Measurements from ENCODE around the gene TMEM54.

Gene TMEM54

GRCh38 chr1:32883338-32884031, 17.7 kb downstream of the TMEM54 start:
- in situ Hi-C loops (cut with MboI; ENCODE audit: low sequenced_read_pairs, unreplicated experiment), result no loop called here
- TF ChIP-seq CTCF (IDR thresholded peaks at IDR 0.05; ENCODE audit: borderline replicate concordance, control extremely low read depth, extremely low read depth, insufficient read depth, missing control alignments), result no peak
- DNase-seq (ENCODE audit: low spot score), result no peak

GRCh38 chr1:32881871-32882850, 19.0 kb downstream of the TMEM54 start:
- no peak for TF ChIP-seq CTCF (IDR thresholded peaks at IDR 0.05; ENCODE audit: borderline replicate concordance, control extremely low read depth, extremely low read depth, insufficient read depth, missing control alignments)
- DNase-seq (ENCODE audit: low spot score), result no peak
- in situ Hi-C loops (cut with MboI; ENCODE audit: low sequenced_read_pairs, unreplicated experiment), result no loop called here

GRCh38 chr1:32881291-32881690, 19.9 kb downstream of the TMEM54 start:
- TF ChIP-seq CTCF (IDR thresholded peaks at IDR 0.05; ENCODE audit: borderline replicate concordance, control extremely low read depth, extremely low read depth, insufficient read depth, missing control alignments), result no peak
- no peak for DNase-seq (ENCODE audit: low spot score)
- in situ Hi-C loops (cut with MboI; ENCODE audit: low sequenced_read_pairs, unreplicated experiment), result no loop called here

GRCh38 chr1:32878637-32879041, 22.6 kb downstream of the TMEM54 start:
- TF ChIP-seq CTCF (IDR thresholded peaks at IDR 0.05; ENCODE audit: borderline replicate concordance, control extremely low read depth, extremely low read depth, insufficient read depth, missing control alignments), result no peak
- in situ Hi-C loops (cut with MboI; ENCODE audit: low sequenced_read_pairs, unreplicated experiment), result no loop called here
- peak; percentile 23 for DNase-seq (ENCODE audit: low spot score)

GRCh38 chr1:32878183-32878582, 23.0 kb downstream of the TMEM54 start:
- in situ Hi-C loops (cut with MboI; ENCODE audit: low sequenced_read_pairs, unreplicated experiment), result no loop called here
- TF ChIP-seq CTCF (IDR thresholded peaks at IDR 0.05; ENCODE audit: borderline replicate concordance, control extremely low read depth, extremely low read depth, insufficient read depth, missing control alignments), result no peak
- peak; percentile 28 for DNase-seq (ENCODE audit: low spot score)

- in situ Hi-C loops (cut with MboI; ENCODE audit: low sequenced_read_pairs, unreplicated experiment), result no loop called here
- peak; percentile 17 for DNase-seq (ENCODE audit: low spot score)
- no peak for TF ChIP-seq CTCF (IDR thresholded peaks at IDR 0.05; ENCODE audit: borderline replicate concordance, control extremely low read depth, extremely low read depth, insufficient read depth, missing control alignments)
Measured at GRCh38 chr1:32877211-32878110, 23.7 kb downstream of the TMEM54 start.
